Measurements from ENCODE around the gene NXPH2. TPM values are rescaled to one million over a fixed set of nuclear protein-coding genes. Genes with fewer than 3 reads are reported as not detected.

NXPH2 gene
- total and polyA plus RNA-seq, 2 donors (not counting 3 experiments of a cell fraction or from before 2014, with no cell fraction given): not detected

- H3K4me3 ChIP-seq (replicated peaks in 1 of 3; ENCODE audit: insufficient read depth in 1 of 3, low read depth in 1 of 3, low read length in 3 of 3): no peak overlapping the region
- DNase-seq (ENCODE audit: low read depth, low spot score) (no peak), FAIRE-seq (no peak)
- H3K27me3 ChIP-seq (ENCODE audit: control insufficient read depth in 2 of 2, insufficient read depth in 2 of 2, low read length in 2 of 2): peaks cover 0 to 4% of the 10 kb centered on the region in 2 experiments
- TF ChIP-seq MYC (IDR thresholded peaks at IDR 0.05; ENCODE audit: low read depth, low read length) (no peak), JUN (IDR thresholded peaks at IDR 0.05; ENCODE audit: borderline replicate concordance, insufficient read depth, insufficient read length, low read depth) (no peak), FOS (IDR thresholded peaks at IDR 0.05; ENCODE audit: borderline replicate concordance, insufficient read depth, low read length) (no peak), GATA2 (IDR thresholded peaks at IDR 0.05; ENCODE audit: insufficient read depth, insufficient read length, low read depth, low read length) (no peak), MAX (IDR thresholded peaks at IDR 0.05; ENCODE audit: insufficient read depth, insufficient read length) (no peak), CTCF (IDR thresholded peaks at IDR 0.05; ENCODE audit: extremely low read depth in 1 of 2, insufficient read depth in 1 of 2, low read depth in 1 of 2, low read length in 2 of 2) (no peak), POLR2AphosphoS5 (IDR thresholded peaks at IDR 0.05; ENCODE audit: insufficient read depth, low read depth, low read length) (no peak), EZH2 (IDR thresholded peaks at IDR 0.05; ENCODE audit: borderline replicate concordance, low read depth, low read length, severe bottlenecking) (no peak), POLR2A (IDR thresholded peaks at IDR 0.05; ENCODE audit: low read depth, low read length) (no peak)
- H2AFZ ChIP-seq (ENCODE audit: low read depth, low read length): no peak overlapping the region
- H3K36me3 ChIP-seq (ENCODE audit: control insufficient read depth in 2 of 2, extremely low read depth in 1 of 2, insufficient read depth in 2 of 2, low read length in 2 of 2): no peaks in the 10 kb centered on the region
- dilution Hi-C loops (cut with MboI; ENCODE audit: extremely low pct_ligation_motif_present, low sequenced_read_pairs): no loop called here
- POLR2A ChIA-PET: interaction anchor here (0.6 kb wide), 1 partner anchor 792 kb away, joined by 6 read pairs; no protein-coding TSS in a partner anchor
- H4K20me1 ChIP-seq (replicated peaks; ENCODE audit: control insufficient read depth, extremely low read depth, insufficient read depth, low read length): no peaks in the 10 kb centered on the region
- BruUV-seq (replicated peaks): no TSS peak
- intact Hi-C loops (cut with micrococcal nuclease): no loop called here
- no peaks in the 10 kb centered on the region for H3K79me2 ChIP-seq (ENCODE audit: control insufficient read depth, insufficient read depth, low read length)
- H3K27ac ChIP-seq (ENCODE audit: insufficient read depth, low read depth, low read length): no peak overlapping the region
- no peak overlapping the region for H3K9ac ChIP-seq (replicated peaks; ENCODE audit: extremely low read depth, insufficient read depth, low read length)
- CTCF ChIA-PET: no interaction called here
- no peak overlapping the region for H3K4me2 ChIP-seq (ENCODE audit: insufficient read depth, low read length)
- H3K9me1 ChIP-seq (replicated peaks; ENCODE audit: control insufficient read depth, extremely low read depth, insufficient read depth, low read length): no peaks in the 10 kb centered on the region
- H3K9me3 ChIP-seq (replicated peaks; ENCODE audit: control insufficient read depth, insufficient read depth, low read length): no peaks in the 10 kb centered on the region
- H3K4me1 ChIP-seq (ENCODE audit: control insufficient read depth, extremely low read depth, insufficient read depth, low read length): no peaks in the 10 kb centered on the region
Measured at GRCh38 chr2:138762533-138762932, 17.7 kb downstream of the NXPH2 start.

Measured in endothelial cell of umbilical vein (primary cell).